Fibroblast of skin of abdomen (primary cell): ENCODE data around the gene CCDC148.

ENCODE experiments used
- DNase-seq: peaks from one replicate; pipeline ENCODE4 v3.0.0-alpha.2; 2013

The CCDC148 gene

GRCh38 chr2:158153270-158154015 lies 303.1 kb downstream of the CCDC148 start:
- DNase-seq: no peak

- no peak for DNase-seq
Observed at GRCh38 chr2:158144914-158145625, 311.5 kb downstream of the CCDC148 start.

DNA sequence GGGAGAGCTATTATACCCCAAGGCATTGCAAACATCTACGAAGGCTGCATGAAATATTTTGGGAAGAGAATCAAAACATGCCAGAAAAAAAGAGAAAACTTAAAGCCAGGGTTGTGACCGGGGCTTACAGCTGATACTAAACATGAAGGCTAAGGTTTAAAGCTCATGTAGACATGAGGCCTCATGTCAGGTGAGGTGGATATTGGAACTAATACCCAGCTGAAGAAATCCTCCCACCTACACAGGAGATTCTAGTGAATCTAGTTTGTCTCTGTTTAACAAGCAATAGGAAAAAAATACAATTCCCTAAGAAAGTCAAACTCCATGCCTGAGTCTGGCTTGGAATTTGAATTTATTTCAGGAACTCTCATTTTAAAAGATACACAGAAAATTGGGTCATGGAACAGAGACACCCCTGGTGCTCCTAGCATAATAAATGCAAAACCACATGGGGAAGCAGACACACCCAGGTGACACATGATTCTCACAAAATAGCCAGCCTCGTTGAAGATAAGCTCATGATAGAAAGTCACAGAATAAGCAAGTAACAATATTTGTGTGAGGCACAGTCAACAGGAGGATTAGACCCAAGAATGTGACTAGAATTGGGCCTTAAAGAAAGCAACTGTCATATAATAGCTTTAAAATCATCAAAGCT lies 312.7 kb downstream of the CCDC148 start:
- no peak for DNase-seq

GRCh38 chr2:158142568-158143332 lies 313.8 kb downstream of the CCDC148 start:
- DNase-seq: peak; percentile 50

DNA sequence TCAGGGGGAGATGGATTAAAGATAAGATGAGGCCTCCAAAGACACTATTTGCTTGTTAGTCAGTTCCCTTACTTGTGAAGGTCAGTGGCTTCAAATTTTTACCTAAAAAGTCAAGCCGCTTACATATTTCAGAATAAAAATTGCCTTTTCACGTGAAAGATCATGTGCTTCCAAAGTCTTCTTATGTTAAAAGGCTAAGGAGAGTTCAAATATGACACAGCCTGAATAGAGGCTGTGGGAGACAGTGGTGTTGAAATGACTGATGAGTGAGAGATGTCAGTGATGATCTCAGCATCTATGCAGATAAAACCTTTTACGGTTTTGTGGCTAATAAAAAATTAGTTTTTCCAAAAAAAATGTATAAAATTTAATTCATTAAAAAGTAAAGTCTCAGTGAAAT lies 314.4 kb downstream of the CCDC148 start:
- DNase-seq: peak; percentile 18

- DNase-seq: no peak
Observed at GRCh38 chr2:158140201-158140600, 316.4 kb downstream of the CCDC148 start.

GRCh38 chr2:158138255-158138654 lies 318.3 kb downstream of the CCDC148 start:
- peak; percentile 8 for DNase-seq

- DNase-seq: no peak
Observed at GRCh38 chr2:158135096-158135495, 321.5 kb downstream of the CCDC148 start.

- DNase-seq: no peak
Observed at GRCh38 chr2:158134655-158135054, 321.9 kb downstream of the CCDC148 start.

DNA sequence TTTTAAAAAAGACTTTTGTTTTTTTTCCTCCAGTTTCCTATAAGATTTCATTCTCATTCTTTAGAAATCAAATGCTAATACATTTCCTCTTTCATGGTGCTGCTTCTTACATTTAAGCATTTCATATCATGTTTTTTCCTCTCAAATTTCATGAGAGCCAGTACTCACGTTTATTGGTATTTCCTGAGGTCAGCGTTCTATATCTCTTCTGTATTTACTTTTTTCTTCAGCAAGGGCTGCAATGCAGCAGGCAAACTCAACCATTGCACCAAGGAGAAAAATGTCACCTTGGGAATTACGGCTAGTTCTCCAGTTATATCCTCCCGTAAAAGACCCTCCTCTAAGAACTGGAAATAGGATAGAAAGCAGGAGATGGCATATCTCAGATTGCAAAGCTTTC lies 322.5 kb downstream of the CCDC148 start:
- DNase-seq: no peak

DNA sequence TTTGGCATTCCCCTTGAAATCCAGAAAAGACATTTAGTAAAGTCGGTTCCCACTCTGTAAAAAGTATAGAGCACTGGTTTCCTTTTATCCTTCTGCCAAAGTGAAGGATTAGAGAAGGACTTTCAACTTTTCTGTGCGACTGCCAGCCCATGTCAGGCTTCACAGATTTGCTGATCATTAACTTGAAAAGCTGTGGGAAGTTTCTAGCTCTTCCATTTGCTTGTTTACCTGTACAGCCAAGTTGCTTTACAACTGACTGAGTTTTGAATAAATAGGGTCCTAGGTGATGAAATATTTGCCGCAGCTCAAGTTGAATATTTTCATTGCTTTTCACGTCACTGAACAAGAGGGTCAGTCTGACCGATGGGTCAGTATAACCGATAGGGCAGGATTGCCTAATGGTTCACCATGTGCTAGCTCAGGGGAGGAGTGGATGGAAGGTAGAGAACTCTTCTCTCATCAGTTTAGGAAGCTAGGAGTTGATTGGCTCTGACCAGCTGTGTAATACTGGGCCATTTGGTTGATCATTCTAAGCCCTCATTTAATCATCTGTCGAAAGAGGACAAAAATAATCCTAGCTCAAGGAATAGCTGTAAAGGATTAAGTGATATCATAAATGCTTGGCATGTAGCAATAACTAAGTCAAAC lies 324.5 kb downstream of the CCDC148 start:
- DNase-seq: no peak

- DNase-seq: no peak
Observed at GRCh38 chr2:158131483-158131912, 325.1 kb downstream of the CCDC148 start.

DNA sequence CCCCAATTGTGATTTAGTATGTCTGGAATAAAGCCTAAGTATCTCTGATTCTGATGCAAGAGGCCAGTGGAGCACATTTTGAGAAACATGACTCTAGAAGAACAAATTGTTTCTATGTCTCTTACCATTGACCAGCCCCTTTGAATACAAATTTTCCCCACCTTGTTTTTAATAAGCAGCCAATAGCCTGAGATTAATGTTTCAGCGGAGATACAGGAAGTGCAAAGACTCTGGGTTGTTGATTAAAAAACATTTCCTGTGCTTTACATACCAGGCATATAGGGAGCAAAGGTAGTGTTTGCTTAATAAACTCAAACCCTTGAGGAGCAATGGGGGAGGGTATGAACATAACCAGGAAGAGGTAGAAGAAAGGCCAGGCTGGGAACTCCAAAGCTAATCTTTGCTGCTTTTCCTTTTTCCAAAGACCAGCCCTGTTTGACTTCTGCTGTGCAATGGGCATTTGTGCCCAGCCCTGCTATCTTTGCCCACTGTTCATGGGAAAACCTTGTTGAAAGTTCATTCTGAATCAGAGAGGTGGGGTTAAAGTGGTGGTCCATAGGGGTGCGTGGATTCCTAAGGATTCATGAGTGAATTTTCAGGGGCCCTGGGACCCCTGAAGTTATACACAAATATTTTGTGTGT lies 325.6 kb downstream of the CCDC148 start:
- DNase-seq: peak; percentile 16

DNA sequence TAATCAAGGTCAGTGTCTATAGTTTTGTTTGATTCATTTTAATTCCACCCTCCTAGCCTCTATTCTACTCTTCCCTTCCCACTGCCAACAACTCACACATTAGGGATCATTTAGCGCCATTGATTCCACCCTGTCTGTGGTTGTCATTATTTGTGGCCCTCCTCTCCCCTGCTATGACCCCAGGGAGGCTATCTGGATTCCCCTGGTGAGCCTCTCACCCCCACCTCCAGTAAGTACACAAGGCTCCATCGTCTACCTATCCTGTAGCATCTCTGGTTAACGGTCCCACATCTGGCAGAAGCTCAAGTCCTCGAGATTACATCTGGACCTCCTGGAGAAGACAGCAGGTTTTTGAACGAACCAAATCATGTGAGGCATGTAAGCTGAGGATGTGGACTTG lies 327.5 kb downstream of the CCDC148 start:
- DNase-seq: no peak

DNA sequence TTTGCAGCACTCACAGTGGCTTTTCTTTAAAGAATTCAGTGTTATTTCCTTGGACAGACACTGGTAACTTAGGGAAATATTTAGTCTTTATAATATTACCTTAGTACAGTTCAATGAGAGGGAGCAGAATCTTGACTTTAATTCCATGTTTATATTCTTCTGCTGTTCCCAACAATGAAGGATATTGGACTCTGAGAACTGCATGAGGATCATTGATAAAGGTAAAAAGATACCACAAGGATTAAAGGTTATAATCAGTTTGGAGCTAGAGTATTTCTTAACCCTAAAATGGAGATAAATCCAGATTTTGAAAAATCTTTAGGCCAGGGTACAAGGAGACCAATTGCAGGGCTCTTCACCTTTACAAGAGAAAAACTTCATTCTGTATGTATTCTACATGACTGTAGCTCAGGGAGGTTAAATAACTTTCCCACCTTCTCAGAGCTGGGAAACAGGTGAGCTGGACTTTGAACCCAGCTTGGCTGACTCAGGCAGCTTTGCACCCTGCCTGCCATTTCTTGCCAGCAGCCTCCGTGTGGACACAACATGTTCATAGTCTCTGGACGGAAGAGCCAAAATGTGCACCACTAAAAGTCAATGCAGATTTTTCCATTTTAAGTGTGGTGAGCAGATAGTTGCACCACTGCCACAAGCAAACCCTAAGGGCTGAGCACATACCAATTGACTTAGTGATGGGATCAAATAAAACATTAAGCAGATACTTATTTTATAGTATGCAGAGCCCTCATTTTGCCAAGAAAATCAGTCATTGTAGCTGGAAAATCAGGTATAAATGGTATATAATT lies 328.2 kb downstream of the CCDC148 start:
- no peak for DNase-seq

GRCh38 chr2:158127380-158127804 lies 329.2 kb downstream of the CCDC148 start:
- DNase-seq: no peak

GRCh38 chr2:158125756-158126498 lies 330.6 kb downstream of the CCDC148 start:
- DNase-seq: no peak

- DNase-seq: no peak
Observed at GRCh38 chr2:158124896-158125295, 331.7 kb downstream of the CCDC148 start.
